Stimulated activated CD8-positive, alpha-beta memory T cell treated with anti-CD3 and anti-CD28 coated beads, Interleukin-12 subunit alpha, Interleukin-12 subunit beta, amount 100 ng/mL, for 1 hour (primary cell): ENCODE measurements around the gene HES4.

ENCODE experiments used
- DNase-seq: peaks from one replicate; pipeline ENCODE4 v3.0.0-alpha.2; 2020; ENCODE audit warnings: low read depth

HES4 gene

DNA sequence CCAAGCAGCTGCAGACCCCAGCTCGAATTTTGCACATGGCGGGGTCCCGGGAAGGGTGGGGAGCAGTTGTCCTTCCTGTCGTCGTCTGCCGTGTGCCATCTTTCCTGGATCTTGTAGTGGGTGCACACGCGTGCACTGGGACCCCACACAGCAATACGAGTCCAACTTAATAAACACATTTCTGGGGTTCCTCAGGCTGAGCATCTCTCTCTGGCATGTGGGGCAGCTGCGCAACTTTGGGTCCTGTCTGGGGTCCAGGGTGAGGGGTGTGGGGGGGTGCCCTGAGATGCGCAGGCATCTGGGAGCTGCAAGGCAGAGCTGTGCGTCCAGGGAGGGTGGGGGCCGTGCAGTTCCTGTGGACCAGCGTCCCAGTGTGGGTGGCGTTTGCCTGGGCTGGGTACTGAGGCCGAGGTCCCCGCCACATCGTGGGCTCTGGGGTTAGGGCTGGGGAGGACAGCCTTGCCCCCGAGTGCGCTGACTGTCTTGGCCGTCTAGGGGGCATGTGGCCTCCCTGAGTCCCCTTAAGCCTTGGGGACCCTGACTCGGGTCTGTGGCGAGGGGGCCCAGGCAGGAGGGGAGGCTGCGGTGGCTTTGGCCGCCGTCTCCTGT is 34.3 kb downstream of the HES4 start:
- no peak for DNase-seq

DNA sequence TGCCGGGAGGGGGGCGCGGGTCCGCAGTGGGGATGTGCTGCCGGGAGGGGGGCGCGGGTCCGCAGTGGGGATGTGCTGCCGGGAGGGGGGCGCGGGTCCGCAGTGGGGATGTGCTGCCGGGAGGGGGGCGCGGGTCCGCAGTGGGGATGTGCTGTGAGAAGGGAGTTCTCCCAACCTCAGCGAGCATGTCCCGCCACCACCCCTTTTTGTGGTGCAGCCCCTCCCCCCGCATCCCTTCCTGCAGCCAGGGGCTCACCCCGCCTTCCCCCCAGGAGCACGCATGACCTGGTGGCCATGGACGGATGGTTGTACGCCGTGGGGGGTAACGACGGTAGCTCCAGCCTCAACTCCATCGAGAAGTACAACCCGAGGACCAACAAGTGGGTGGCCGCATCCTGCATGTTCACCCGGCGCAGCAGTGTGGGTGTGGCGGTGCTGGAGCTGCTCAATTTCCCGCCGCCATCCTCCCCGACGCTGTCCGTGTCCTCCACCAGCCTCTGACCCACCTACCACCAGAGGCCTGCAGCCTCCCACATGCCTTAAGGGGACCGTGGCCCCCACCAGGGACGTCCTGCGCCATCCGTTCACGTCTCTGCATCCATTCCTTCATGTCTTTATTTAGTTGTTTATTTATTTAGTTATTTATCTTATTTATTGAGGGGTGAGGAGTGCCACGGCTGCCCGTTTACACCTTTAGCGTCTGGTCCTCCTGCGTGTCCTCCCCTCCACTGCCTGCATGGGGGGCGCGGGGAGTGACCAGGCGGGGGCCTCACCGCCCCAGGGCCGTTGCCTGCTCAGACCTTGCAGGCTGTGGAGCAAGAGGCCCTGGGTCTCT is 35.0 kb downstream of the HES4 start:
- no peak for DNase-seq

DNA sequence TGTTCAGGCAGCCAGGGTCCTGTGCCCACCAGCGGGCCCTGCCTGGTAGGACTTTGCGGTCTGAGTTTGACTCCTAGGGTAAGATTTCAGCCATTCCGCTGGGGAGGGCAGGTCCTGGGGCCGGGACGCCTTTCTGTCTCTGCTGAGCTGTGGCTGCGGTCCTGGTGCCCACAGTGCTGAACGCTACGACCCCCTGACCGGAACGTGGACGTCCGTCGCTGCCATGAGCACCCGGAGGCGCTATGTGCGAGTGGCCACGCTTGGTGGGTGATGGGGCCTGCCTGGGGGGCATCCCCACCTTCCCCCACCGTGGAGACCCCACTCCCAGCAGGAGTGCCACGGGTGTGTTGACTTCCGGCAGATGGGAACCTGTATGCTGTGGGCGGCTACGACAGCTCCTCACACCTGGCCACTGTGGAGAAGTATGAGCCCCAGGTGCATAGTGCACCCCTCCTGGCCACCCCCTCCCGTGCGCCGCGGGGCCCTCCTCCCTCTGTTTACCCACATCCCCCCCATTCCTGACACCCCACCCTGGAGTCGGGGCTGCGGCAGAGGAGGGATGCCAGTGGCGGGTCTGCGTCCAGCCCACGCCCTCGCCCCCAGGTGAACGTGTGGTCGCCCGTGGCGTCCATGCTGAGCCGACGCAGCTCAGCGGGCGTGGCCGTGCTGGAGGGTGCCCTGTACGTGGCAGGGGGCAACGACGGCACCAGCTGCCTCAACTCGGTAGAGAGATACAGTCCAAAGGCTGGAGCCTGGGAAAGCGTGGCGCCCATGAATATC is 36.0 kb downstream of the HES4 start:
- no peak for DNase-seq

DNA sequence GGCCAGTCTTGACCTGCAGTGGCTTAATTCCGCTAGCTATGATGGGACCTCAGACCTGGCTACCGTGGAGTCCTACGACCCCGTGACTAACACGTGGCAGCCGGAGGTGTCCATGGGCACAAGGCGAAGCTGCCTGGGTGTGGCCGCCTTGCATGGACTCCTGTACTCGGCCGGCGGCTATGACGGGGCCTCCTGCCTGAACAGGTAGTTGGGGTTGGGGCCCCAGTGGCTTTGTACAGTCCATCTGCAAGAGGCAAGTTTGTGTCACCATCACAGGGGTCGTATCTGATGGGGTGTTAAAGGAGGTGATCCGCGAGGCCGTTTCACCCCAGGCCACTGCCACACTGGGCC is 36.6 kb downstream of the HES4 start:
- no peak for DNase-seq

DNA sequence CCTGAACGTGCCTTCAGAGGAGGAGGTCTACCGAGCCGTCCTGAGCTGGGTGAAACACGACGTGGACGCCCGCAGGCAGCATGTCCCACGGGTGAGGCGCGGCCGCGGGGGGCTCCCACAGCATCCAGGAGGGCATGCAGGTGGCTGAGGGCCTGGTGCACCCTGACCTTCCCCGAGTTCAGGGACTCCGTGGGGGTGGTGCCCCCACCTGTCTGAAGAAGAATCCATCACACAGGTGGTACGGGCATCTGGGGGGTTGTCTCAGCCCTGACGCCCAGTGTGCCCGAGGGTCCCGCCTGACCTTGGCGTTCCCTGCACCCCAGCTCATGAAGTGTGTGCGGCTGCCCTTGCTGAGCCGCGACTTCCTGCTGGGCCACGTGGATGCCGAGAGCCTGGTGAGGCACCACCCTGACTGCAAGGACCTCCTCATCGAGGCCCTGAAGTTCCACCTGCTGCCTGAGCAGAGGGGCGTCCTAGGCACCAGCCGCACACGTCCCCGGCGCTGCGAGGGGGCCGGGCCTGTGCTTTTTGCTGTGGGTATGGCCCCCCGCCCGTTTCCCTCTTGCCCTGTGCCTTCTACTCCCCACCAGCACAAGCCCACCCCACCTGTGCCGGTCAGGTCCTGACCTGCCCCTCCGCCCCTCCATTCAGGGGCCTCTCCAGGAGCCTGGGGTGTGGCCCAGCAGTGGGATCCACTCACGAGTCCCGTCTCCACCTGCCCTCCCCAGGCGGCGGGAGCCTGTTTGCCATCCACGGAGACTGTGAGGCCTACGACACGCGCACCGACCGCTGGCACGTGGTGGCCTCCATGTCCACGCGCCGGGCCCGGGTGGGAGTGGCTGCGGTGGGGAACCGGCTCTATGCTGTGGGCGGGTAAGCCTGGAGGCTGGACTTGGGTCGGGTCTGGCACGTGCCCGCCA is 37.3 kb downstream of the HES4 start:
- no peak for DNase-seq

DNA sequence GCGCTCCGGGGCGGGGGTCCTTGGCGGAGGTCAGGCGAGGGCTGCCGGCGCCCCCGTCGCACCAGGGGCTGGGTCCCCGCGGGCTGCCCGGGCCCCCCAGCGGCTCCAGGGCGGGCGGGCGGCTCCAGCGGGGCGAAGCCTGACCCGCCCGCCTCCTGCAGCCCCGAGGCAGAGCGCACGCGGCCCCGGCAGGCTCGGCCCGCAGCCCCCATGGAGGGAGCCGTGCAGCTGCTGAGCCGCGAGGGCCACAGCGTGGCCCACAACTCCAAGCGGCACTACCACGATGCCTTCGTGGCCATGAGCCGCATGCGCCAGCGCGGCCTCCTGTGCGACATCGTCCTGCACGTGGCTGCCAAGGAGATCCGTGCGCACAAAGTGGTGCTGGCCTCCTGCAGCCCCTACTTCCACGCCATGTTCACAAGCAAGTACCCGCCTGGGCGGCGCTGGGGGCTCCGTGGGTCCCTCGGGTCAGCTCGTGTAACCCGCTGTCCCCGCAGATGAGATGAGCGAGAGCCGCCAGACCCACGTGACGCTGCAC is 38.7 kb downstream of the HES4 start:
- DNase-seq = no peak

DNA sequence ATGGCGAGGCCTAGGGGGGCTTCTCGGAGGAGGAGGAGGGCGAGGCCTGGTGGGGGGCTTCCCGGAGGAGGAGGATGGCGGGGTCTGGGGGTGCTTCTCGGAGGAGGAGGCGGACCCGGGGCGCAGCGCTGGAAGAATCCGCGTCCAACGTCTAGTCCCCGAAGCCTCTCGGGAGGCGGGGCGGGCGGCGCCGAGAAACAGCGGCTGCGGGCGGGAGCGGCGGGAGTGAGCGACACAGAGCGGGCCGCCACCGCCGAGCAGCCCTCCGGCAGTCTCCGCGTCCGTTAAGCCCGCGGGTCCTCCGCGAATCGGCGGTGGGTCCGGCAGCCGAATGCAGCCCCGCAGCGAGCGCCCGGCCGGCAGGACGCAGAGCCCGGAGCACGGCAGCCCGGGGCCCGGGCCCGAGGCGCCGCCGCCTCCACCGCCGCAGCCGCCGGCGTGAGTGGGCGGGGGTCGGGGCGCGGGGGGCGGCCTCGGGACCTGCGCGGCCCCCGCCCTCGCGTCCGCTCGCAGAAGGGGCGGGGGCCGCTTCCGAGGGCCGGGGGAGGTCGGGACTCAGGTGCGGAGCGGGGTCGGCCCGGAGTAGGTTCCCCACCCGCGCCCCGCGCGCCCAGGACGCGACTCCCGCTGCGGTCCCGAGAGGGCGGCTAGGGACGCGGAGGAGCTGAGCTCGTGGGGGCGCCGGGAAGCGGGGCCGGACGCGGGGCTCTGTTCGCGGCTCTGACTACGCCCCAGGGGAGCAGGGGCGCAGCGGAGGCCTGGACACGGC is 39.4 kb downstream of the HES4 start, which contains the start of gene KLHL17:
KLHL17 (plus strand) TSS at position 222 of the 769 bp plus-strand sequence; CDS start at position 332, 110 bp downstream.
- peak; percentile 57 for DNase-seq

DNA sequence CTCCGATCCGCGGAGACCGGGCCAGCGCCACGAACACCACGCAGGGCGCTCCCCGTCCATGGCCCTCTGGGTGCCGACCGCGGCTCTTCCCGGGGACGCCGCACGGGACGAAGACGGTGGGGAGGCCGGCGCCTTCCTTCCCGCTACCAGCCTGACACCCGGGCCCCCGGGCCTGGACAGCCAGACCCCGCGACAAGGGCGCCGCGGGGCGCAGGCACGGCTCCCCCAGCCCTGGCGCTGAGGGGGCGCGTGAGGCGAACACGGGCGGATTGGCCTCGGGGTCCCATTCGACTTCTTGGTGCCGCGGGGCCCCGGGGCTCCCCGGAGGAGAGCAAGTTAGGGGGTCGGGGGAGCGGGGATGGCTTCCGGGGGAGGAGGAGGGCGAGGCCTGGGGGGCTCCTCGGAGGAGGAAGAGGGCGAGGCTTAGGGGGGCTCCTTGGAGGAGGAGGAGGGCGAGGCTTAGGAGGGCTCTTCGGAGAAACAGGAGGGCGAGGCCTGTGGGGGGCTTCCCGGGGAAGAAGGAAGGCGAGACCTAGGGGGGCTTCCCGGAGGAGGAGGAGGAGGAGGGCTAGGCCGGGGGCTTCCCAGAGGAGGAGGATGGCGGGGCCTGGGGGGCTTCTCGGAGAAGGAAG is 40.0 kb downstream of the HES4 start:
- DNase-seq = no peak

DNA sequence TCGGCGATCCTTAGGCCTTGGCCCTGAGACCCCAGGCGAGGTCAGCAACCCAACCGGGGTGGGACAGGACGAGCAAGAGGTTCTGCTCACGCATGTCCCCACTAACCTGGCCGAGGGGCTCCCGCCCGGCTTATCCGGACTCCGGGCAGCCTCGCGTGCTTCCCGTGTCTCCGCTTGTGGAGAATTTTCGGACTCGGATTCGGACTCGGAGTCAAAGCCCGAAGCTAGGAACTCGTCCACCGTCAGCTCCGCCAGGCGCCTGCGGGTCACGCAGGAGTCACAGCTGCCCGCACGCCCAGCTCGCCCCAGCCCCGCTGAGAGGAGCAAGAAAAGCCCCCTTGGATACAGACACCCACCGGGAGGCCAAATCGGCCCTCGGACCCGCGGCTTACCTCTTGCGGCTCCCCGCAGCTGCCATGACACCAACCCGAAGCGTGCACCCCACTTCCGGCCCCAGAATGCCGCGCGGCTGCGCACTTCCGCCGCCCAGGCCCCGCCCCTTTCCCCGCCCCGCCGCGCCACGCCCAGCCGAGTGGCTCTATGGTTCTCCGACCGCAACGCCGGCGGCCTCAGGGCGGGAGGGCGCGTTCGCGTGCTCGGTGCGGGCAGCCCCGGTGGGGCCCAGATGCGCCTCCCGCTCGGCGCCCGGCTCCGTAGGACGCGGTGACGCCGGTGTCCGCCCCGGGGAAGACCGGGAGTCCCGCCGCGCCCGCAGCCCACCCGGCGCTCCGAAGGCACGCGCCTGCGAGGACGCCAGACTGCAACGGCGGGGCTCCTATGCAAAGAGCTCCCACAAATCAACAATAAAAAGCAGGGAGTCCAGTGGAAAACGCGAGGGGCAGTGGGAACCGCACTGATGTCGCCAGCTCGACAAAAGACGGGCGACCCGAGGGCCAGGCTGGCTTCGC is 40.8 kb downstream of the HES4 start, which contains the start of gene NOC2L:
NOC2L (minus strand) TSS at position 434 of the 908 bp plus-strand sequence; CDS start at position 418, 16 bp downstream.
- DNase-seq = peak; percentile 94

DNA sequence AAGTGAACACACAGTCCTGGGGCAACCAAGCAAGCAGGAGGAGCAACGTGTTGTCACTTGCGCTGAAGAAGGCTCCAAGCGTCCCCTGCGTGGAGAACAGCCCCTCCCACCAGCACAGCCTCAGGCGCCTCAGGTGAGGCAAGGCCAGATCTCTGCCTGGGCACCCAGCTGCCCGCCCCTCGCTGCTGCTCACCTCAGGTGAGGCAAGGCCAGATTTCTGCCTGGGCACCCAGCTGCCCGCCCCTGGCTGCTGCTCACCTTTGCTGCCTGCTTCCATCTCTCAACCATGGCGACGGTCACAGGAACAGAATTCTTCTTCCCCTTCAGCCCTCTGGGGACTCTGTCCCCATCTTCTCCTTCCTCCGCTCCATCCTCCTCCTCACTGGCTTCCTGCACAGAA is 43.3 kb downstream of the HES4 start:
- no peak for DNase-seq

DNA sequence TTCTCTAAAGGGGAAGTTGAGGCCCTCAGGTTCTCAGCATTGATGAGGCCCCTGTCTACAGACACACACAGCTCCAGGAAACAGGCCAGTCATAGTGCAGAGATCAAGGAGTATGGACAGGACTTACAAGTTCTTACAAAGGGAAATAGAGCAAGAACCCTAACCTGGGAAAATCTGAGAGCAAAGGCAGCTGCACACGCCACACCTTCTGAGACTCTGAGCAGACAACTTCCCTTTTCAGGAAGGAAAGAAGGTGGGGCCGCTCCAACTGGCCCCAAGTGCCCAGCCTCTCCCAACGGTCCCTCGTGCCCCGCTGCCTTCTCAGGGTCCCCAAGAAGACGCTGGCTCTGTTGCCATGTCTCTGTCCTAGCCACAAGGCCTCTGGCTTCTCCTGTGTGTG is 44.4 kb downstream of the HES4 start:
- no peak for DNase-seq

DNA sequence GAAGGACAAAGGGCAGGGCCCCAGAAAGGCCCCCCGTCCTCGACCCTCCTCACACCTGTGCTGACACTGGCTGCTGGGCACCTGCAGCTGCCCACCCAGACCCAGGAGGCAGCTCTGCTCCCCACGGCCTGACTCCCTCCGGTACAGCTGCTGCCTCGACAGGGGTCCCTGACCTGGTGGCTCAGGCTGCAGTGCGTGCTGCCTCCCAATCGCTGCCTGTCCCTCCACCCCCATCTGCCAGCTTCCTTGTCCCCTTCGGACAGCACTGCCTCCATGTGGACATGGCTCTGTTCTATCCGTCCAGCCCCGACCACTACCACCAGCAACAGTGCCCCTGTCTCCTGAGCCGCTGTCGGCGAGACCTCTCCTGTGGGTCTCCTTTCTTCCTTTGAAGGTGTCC is 45.0 kb downstream of the HES4 start:
- no peak for DNase-seq

DNA sequence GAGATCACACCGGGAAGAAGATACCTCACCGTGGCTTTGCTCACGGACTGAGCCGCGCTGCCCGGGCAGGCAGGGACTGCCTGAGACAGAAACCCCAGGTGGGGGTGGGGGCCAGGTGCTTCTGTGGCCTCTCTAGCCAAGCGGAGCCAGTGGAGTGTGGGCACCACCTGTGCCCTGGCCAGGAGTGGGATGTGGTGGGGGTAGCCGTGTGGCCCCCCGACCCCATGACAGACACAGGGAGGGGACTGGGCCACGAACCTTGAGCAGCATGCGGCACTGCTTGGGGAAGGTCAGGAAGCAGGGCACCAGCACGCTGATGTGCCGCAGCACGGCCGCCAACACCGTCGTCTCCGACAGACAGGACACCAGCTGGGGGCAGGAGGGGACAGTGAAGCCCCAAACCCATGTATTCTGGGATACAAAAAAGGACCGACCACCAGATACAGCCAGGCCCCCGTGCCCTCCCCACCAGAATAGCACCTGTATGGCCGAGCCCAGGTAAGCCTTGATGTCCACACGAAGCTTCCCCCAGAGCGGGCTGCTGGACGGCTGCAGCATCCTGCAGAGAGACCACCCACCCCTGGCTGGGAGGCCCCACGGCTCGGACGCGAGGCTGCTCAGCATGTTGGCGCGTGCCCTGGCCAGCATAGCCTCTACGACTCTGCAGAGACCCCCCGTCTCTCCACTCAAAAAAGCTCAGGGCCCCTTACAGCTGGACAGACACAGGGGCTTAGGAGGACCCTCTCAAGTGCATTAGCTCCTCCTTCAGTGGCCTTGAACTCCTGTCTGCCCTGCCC is 46.2 kb downstream of the HES4 start:
- no peak for DNase-seq

DNA sequence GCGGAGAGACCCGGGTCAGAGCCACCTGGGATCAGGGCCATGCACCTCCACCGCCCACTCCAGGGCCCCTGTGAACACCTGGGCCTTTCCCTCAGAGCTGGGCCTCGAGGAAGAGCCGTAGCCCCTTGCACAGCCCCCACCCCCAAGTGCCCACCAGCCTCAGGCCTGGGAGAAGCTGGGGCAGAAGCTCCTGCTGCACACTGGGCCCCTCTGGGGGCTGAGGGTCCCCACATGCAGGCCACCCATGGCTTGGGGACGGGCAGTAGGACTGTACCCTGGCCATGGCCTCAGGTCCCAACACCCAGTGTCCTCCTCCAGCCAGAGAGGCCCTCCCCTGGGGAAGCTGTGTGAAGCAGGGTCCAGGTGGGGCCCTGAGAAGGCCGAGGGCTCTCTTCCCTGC is 47.3 kb downstream of the HES4 start:
- no peak for DNase-seq

DNA sequence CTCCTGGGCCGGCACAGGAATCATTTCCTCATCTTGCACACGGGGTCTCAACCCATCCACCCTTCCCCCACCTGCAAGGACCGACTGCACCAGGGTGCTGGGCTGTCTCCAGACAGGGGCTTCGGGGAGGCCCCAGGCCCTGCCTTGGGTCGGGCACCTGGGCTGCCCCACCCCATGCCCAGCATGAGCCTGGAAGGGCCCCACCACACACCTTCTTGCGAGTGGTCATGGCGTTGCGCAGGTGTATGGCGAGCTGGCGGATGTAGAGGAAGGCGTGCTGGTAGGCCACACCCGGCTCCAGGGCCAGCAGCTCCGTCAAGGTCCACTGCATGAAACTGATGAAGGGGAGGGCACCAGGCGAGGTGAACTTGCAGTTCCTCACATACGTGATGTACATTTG is 47.7 kb downstream of the HES4 start:
- no peak for DNase-seq

DNA sequence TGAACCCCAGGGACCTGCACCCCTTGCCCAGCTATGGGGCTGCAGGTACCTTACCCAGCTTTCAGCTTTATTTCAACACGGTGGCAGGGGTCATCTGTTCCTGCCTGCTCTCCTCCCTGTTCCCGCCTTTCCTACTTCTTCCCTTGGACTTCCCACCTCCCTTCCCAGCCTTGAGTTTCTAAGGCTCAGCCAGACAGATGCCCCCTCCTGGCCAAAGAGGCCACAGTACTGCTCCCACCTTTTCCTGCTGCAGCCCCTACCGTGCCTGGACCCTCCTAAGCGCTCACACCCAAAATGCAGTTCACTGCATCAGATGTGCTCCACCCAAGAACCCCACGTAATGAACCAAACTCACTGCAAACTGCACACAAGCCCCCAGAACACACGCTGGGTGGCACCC is 48.5 kb downstream of the HES4 start:
- DNase-seq = no peak

DNA sequence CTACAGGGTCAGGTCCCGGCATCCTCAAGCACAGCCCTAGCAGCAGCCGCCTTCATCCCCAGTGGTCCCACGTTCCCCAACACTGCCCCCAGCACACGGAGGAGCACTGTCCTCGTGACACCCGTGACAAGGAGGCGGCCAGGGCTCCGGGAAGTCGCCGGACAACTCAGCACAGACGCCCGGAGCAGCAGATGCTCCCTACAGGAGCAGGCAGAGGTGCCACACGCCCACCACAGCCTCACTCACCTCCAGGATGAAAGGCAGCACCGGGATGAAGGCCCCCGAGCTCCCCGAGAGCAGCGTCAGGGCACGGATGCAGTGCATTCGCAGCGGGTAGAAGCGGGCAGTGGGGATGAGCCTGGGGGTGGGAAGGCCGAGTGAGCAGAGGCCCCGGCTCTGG is 49.0 kb downstream of the HES4 start:
- no peak for DNase-seq

DNA sequence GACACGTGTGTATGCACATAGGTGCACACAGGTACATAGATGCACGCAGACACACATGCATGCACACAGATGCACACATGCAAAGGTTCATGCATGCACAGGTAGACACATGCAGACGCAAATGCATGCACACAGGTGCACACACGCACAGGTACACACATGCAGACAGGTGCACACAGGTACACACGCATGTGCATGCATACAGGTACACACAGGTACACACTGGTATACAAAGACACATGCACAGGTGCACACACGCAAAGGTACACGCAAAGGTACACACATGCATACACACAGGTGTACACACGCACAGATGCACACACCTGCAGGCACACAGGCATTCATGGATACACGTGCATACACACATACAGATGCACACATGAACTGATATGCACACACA is 49.6 kb downstream of the HES4 start:
- no peak for DNase-seq
